SK-N-SH (cell line): ENCODE data around the gene PBX3. TPM values are rescaled to one million over a fixed set of nuclear protein-coding genes. Genes with fewer than 3 reads are reported as not detected.

ENCODE experiments used
- CTCF ChIA-PET: fragments of 300-600, 350-600 bp; formaldehyde crosslinking; extraction: SDS; loops from one replicate; lab custom pipeline; 2021; lab: Yijun Ruan, JAX
- POLR2A ChIA-PET: fragments of 350-600 bp; sonication (Branson Sonifier 250); formaldehyde crosslinking; extraction: SDS; loops from one replicate; lab custom pipeline; 2020; ENCODE audit warnings: antibody characterized with exemption, inconsistent platforms; lab: Yijun Ruan, JAX
- DNase-seq: peaks from one replicate; pipeline ENCODE4 v3.0.0; 2012
- H2AFZ ChIP-seq: fragments of 200-600 bp; sonication (generic); 2 replicates; pipeline ENCODE4 v1.8.1; 2016; ENCODE audit warnings: antibody characterized with exemption, mild to moderate bottlenecking, low read depth
- H3F3A ChIP-seq: fragments of 200-600 bp; sonication (generic); replicated peaks from 2 replicates; pipeline ENCODE3; 2016; ENCODE audit warnings: antibody characterized with exemption, mild to moderate bottlenecking; ENCODE audit not compliant: insufficient read depth
- H3K27ac ChIP-seq, 2 experiments: fragments of 200-500 bp in 1 of 2; fragments of 200-600 bp in 1 of 2; sonication (Bioruptor generic) in 1 of 2; sonication (generic), shearing (Covaris generic) in 1 of 2; 2 replicates each; pipeline versions ENCODE4 v1.5.1 to v1.6.1; 2014 to 2016; ENCODE audit warnings: low read depth in 2 of 2, inconsistent platforms in 1 of 2, low read length in 1 of 2, mild to moderate bottlenecking in 1 of 2, mixed read lengths in 1 of 2
- H3K27me3 ChIP-seq: fragments of 200-600 bp; sonication (generic), shearing (Covaris generic); 2 replicates; pipeline ENCODE4 v1.6.1; 2016; ENCODE audit warnings: mixed run types; ENCODE audit not compliant: insufficient read depth
- H3K36me3 ChIP-seq, 2 experiments: fragments of 200-500 bp in 1 of 2; fragments of 200-600 bp in 1 of 2; sonication (Bioruptor generic) in 1 of 2; sonication (generic) in 1 of 2; replicated peaks in 1 of 2; 2 replicates each; pipeline versions ENCODE3 to v1.5.1; 2014 to 2016; ENCODE audit warnings: low read length in 1 of 2, mild to moderate bottlenecking in 1 of 2; ENCODE audit not compliant: insufficient read depth in 2 of 2, control insufficient read depth in 1 of 2
- H3K4me1 ChIP-seq, 2 experiments: fragments of 200-500 bp in 1 of 2; fragments of 200-600 bp in 1 of 2; sonication (Bioruptor generic) in 1 of 2; sonication (generic), shearing (Covaris generic) in 1 of 2; 2 replicates each; pipeline versions ENCODE4 v1.5.1 to v1.6.1; 2014 to 2016; ENCODE audit warnings: low read depth in 1 of 2, low read length in 1 of 2, mixed run types in 1 of 2; ENCODE audit not compliant: insufficient read depth in 2 of 2, control insufficient read depth in 1 of 2
- H3K4me2 ChIP-seq: fragments of 200-600 bp; sonication (generic), shearing (Covaris generic); 2 replicates; pipeline ENCODE4 v1.6.1; 2017; ENCODE audit warnings: mixed run types
- H3K4me3 ChIP-seq, 2 experiments: fragments of 200-500 bp in 1 of 2; fragments of 200-600 bp in 1 of 2; sonication (Bioruptor generic) in 1 of 2; sonication (generic), shearing (Covaris generic) in 1 of 2; 2 replicates each; pipeline versions ENCODE4 v1.5.1 to v1.8.1; 2014 to 2016; ENCODE audit warnings: low read depth in 2 of 2, inconsistent platforms in 1 of 2, low read length in 1 of 2, mild to moderate bottlenecking in 1 of 2, mixed read lengths in 1 of 2, moderate library complexity in 1 of 2
- H3K79me2 ChIP-seq: fragments of 200-600 bp; sonication (generic); 2 replicates; pipeline ENCODE4 v1.8.1; 2017; ENCODE audit warnings: mild to moderate bottlenecking; ENCODE audit not compliant: insufficient read depth
- H3K9ac ChIP-seq: fragments of 200-600 bp; sonication (generic); 2 replicates; pipeline ENCODE4 v1.6.1; 2017; ENCODE audit warnings: mixed run types
- H3K9me2 ChIP-seq: fragments of 200-600 bp; sonication (generic); 2 replicates; pipeline ENCODE4 v1.6.1; 2017; ENCODE audit warnings: mixed run types
- H3K9me3 ChIP-seq: fragments of 200-600 bp; sonication (generic); 2 replicates; pipeline ENCODE4 v1.6.1; 2017; ENCODE audit warnings: mixed run types, mild to moderate bottlenecking, moderate library complexity
- H4K20me1 ChIP-seq: fragments of 200-600 bp; sonication (generic); 2 replicates; pipeline ENCODE4 v1.6.1; 2017; ENCODE audit warnings: mild to moderate bottlenecking, mixed run types; ENCODE audit not compliant: insufficient read depth
- EP300 ChIP-seq, 2 experiments: IDR thresholded peaks; 2 replicates each; pipeline versions ENCODE4 v1.4.0 to v1.6.1; 2012; ENCODE audit warnings: borderline replicate concordance in 1 of 2, low read depth in 1 of 2, low read length in 1 of 2
- FOSL2 ChIP-seq: IDR thresholded peaks from 2 replicates; pipeline ENCODE4 v1.4.0; 2012; ENCODE audit warnings: low read depth, mild to moderate bottlenecking, moderate library complexity, borderline replicate concordance
- FOXJ3 ChIP-seq: sonication (generic); formaldehyde crosslinking; IDR thresholded peaks from 2 replicates; pipeline ENCODE4 v1.5.1; 2020; ENCODE audit warnings: mild to moderate bottlenecking, missing genetic modification reagents
- FOXM1 ChIP-seq: IDR thresholded peaks from 2 replicates; pipeline ENCODE4 v1.4.0; 2012; ENCODE audit warnings: low read depth, mild to moderate bottlenecking
- GABPA ChIP-seq: IDR thresholded peaks from 2 replicates; pipeline ENCODE4 v1.4.0; 2012; ENCODE audit warnings: low read depth, mild to moderate bottlenecking
- JUND ChIP-seq: IDR thresholded peaks from 2 replicates; pipeline ENCODE4 v1.4.0; 2012
- MEF2A ChIP-seq: IDR thresholded peaks from 2 replicates; pipeline ENCODE4 v1.4.0; 2012; ENCODE audit warnings: low read depth, borderline replicate concordance
- MXI1 ChIP-seq: IDR thresholded peaks from 2 replicates; pipeline ENCODE4 v1.6.1; 2012; ENCODE audit warnings: mild to moderate bottlenecking, low read depth, low read length, improper control_type of control experiment
- NFIC ChIP-seq: IDR thresholded peaks from 2 replicates; pipeline ENCODE4 v1.4.0; 2012; ENCODE audit warnings: borderline replicate concordance
- PBX3 ChIP-seq: IDR thresholded peaks from 2 replicates; pipeline ENCODE4; 2012
- REST ChIP-seq: IDR thresholded peaks from 2 replicates; pipeline ENCODE4 v1.6.1; 2012; ENCODE audit warnings: mild to moderate bottlenecking, low read depth, low read length, moderate library complexity
- RFX5 ChIP-seq: IDR thresholded peaks from 2 replicates; pipeline ENCODE4 v1.6.1; 2012; ENCODE audit warnings: mild to moderate bottlenecking, improper control_type of control experiment, low read length
- RXRA ChIP-seq: IDR thresholded peaks from 2 replicates; pipeline ENCODE4 v1.4.0; 2012; ENCODE audit warnings: low read depth, mild to moderate bottlenecking, borderline replicate concordance
- SIN3A ChIP-seq: IDR thresholded peaks from 2 replicates; pipeline ENCODE4 v1.6.1; 2012; ENCODE audit warnings: low read depth, mild to moderate bottlenecking, low read length, moderate library complexity, borderline replicate concordance
- SMC3 ChIP-seq: IDR thresholded peaks from 2 replicates; pipeline ENCODE4 v1.6.1; 2012; ENCODE audit warnings: low read depth, low read length, improper control_type of control experiment
- TAF1 ChIP-seq: IDR thresholded peaks from 2 replicates; pipeline ENCODE4 v1.6.1; 2012; ENCODE audit warnings: low read depth, mild to moderate bottlenecking, low read length, moderate library complexity, borderline replicate concordance
- TCF12 ChIP-seq: IDR thresholded peaks from 2 replicates; pipeline ENCODE4 v1.4.0; 2012
- USF1 ChIP-seq: IDR thresholded peaks from 2 replicates; pipeline ENCODE4 v1.4.0; 2012; ENCODE audit warnings: low read depth, borderline replicate concordance
- USF2 ChIP-seq: fragments of 150-350 bp; IDR thresholded peaks from 2 replicates; pipeline ENCODE4 v1.6.1; 2017; ENCODE audit warnings: antibody characterized with exemption, low read length, low read depth, borderline replicate concordance
- YY1 ChIP-seq: IDR thresholded peaks from 2 replicates; pipeline ENCODE4 v1.4.0; 2012; ENCODE audit warnings: low read depth, mild to moderate bottlenecking
- WGBS: methylation state at CpG from one replicate; pipeline ENCODE4 v1.1.6; 2017; ENCODE audit warnings: low lambda C conversion rate; 5-methylcytosine and 5-hydroxymethylcytosine counted together
- polyA plus RNA-seq, 3 experiments: library from polyadenylated mRNA; depleted of rRNA; stranded (reverse); fragments of >200 nt; gene quantifications; 2 replicates each; pipeline ENCODE4 v1.2.3, GENCODE V29; 2012

Gene PBX3
- polyA plus RNA-seq, 1 of the 3 experiments (the other 2 are of a cell fraction): 73.0 TPM

GRCh38 chr9:126016579-126017290 lies 269.6 kb downstream of the PBX3 start:
- no peak overlapping the region for H2AFZ ChIP-seq
- no peaks in the 10 kb centered on the region for H3K9me2 ChIP-seq
- no peaks in the 10 kb centered on the region for H3K36me3 ChIP-seq
- H3K9me3 ChIP-seq: no peaks in the 10 kb centered on the region
- no peak overlapping the region for H3K4me3 ChIP-seq
- H3K79me2 ChIP-seq: no peaks in the 10 kb centered on the region
- 78% methylated on average over 16 of the region's 24 CpGs for WGBS
- no peak overlapping the region for H3K4me2 ChIP-seq
- H3K27me3 ChIP-seq: peaks cover 4% of the 10 kb centered on the region; the same call in 1 of the 2 replicates
- H3K9ac ChIP-seq: no peak overlapping the region
- H3K4me1 ChIP-seq: no peaks in the 10 kb centered on the region
- no peaks in the 10 kb centered on the region for H4K20me1 ChIP-seq
- ChIA-PET CTCF (interaction anchor here (1.4 kb wide), 1 partner anchor 482 kb away, joined by 5 read pairs; no protein-coding TSS in a partner anchor), POLR2A (no interaction called here)
- H3K27ac ChIP-seq: no peak overlapping the region
- DNase-seq: no peak
- no peaks in the 10 kb centered on the region for H3F3A ChIP-seq
- no peak for TF ChIP-seq USF2
- TF ChIP-seq YY1: no peak
- TF ChIP-seq SIN3A: no peak
- TF ChIP-seq NFIC: no peak
- TF ChIP-seq SMC3: no peak
- TF ChIP-seq FOSL2: no peak
- no peak for TF ChIP-seq TCF12
- no peak for TF ChIP-seq FOXJ3
- TF ChIP-seq MEF2A: no peak
- TF ChIP-seq REST: no peak
- no peak for TF ChIP-seq TAF1
- TF ChIP-seq MXI1: no peak
- no peak for TF ChIP-seq RXRA
- no peak for TF ChIP-seq USF1
- no peak for TF ChIP-seq RFX5
- TF ChIP-seq PBX3: no peak
- TF ChIP-seq EP300 (IDR thresholded peaks at IDR 0.05; ENCODE audit: borderline replicate concordance in 1 of 2, low read depth in 1 of 2, low read length in 1 of 2): no peak
- TF ChIP-seq JUND: no peak
- no peak for TF ChIP-seq FOXM1
- TF ChIP-seq GABPA: no peak
- TF ChIP-seq, all 33 proteins: peak for 0

Other genes with a start within 250 kb of the PBX3 start
- 97.9 and 117 TPM in 2 replicates for gene MAPKAP1, start 40.2 kb upstream of the PBX3 start, polyA plus RNA-seq (2012; rRNA removed)